Keratinocyte (primary cell): ENCODE measurements around the gene ZNF397. TPM values are rescaled to one million over a fixed set of nuclear protein-coding genes. Genes with fewer than 3 reads are reported as not detected.

Experiments used
- DNase-seq: peaks from one replicate; pipeline ENCODE4 v3.0.0-alpha.2; 2011; ENCODE audit warnings: low read depth, missing footprints, low spot score
- FAIRE-seq: peaks from 2 replicates; lab custom pipeline; 2011; peaks lifted over from hg19 to GRCh38; lab: Jason Lieb, UNC
- H2AFZ ChIP-seq: 2 replicates; pipeline ENCODE4 v1.6.0; 2012; ENCODE audit warnings: low read length, control low read depth, inconsistent platforms; ENCODE audit not compliant: control insufficient read depth
- H3K27ac ChIP-seq: 2 replicates; pipeline ENCODE4 v1.5.1; 2011; ENCODE audit warnings: low read length; ENCODE audit not compliant: control insufficient read depth, insufficient read depth
- H3K27me3 ChIP-seq: 3 replicates; pipeline ENCODE4 v1.6.0; 2011; ENCODE audit warnings: low read length; ENCODE audit not compliant: control insufficient read depth, insufficient read depth; ENCODE audit errors: extremely low read depth
- H3K36me3 ChIP-seq, 2 experiments: 2 replicates in 1 of 2; 3 replicates in 1 of 2; pipeline ENCODE4 v1.5.1; 2011; ENCODE audit warnings: low read length in 2 of 2, mild to moderate bottlenecking in 1 of 2; ENCODE audit not compliant: control insufficient read depth in 2 of 2, insufficient read depth in 2 of 2; ENCODE audit errors: extremely low read depth in 1 of 2
- H3K4me1 ChIP-seq: 3 replicates; pipeline ENCODE4 v1.5.1; 2011; ENCODE audit warnings: low read length; ENCODE audit not compliant: control insufficient read depth, insufficient read depth; ENCODE audit errors: extremely low read depth
- H3K4me2 ChIP-seq: 3 replicates; pipeline ENCODE4 v1.6.0; 2011; ENCODE audit warnings: low read depth, low read length; ENCODE audit not compliant: control insufficient read depth, insufficient read depth; ENCODE audit errors: extremely low read depth
- H3K4me3 ChIP-seq, 3 experiments: fragments of 200-600 bp in 1 of 3; sonication (generic) in 1 of 3; 2 replicates in 2 of 3; 3 replicates in 1 of 3; pipeline ENCODE4 v1.5.1; 2011 to 2016; ENCODE audit warnings: low read length in 3 of 3, mild to moderate bottlenecking in 3 of 3, control low read depth in 2 of 3, inconsistent platforms in 1 of 3, low read depth in 1 of 3, mixed read lengths in 1 of 3, mixed run types in 1 of 3, moderate library complexity in 1 of 3; ENCODE audit not compliant: control insufficient read depth in 2 of 3, insufficient read depth in 2 of 3; ENCODE audit errors: extremely low read depth in 1 of 3
- H3K79me2 ChIP-seq: 2 replicates; pipeline ENCODE4 v1.6.0; 2012; ENCODE audit warnings: low read length; ENCODE audit not compliant: control insufficient read depth, insufficient read depth
- H3K9ac ChIP-seq: 3 replicates; pipeline ENCODE4 v1.6.0; 2011; ENCODE audit warnings: low read length; ENCODE audit not compliant: control insufficient read depth, insufficient read depth; ENCODE audit errors: extremely low read depth
- H3K9me1 ChIP-seq: 3 replicates; pipeline ENCODE4 v1.6.0; 2011; ENCODE audit warnings: low read length; ENCODE audit not compliant: control insufficient read depth, insufficient read depth; ENCODE audit errors: extremely low read depth
- H3K9me3 ChIP-seq: 2 replicates; pipeline ENCODE4 v1.5.1; 2012; ENCODE audit warnings: low read depth, low read length; ENCODE audit not compliant: control insufficient read depth
- H4K20me1 ChIP-seq: 3 replicates; pipeline ENCODE4 v1.6.0; 2011; ENCODE audit warnings: low read length; ENCODE audit not compliant: control insufficient read depth, insufficient read depth; ENCODE audit errors: extremely low read depth
- CTCF ChIP-seq, 3 experiments: IDR thresholded peaks in 1 of 3; conservative IDR thresholded peaks in 1 of 3; optimal IDR thresholded peaks in 1 of 3; 2 replicates in 2 of 3; 3 replicates in 1 of 3; pipeline versions ENCODE3 to v1.5.1; 2011; ENCODE audit warnings: low read length in 3 of 3, mild to moderate bottlenecking in 3 of 3, moderate library complexity in 2 of 3, control low read depth in 1 of 3, inconsistent platforms in 1 of 3; ENCODE audit not compliant: insufficient read depth in 2 of 3; ENCODE audit errors: extremely low read depth in 1 of 3
- EZH2 ChIP-seq: IDR thresholded peaks from one replicate; pipeline ENCODE4 v1.6.1; 2012; ENCODE audit warnings: inconsistent platforms, mild to moderate bottlenecking, low read length, moderate library complexity
- dilution Hi-C: fragments of 300-500 bp; cut with MboI; formaldehyde crosslinking; loops from one replicate; pipeline ENCODE4 v1.7.0; 2020; ENCODE audit warnings: low sequenced_read_pairs; ENCODE audit not compliant: extremely low pct_ligation_motif_present
- polyA plus RNA-seq, 5 experiments: library from polyadenylated mRNA; depleted of rRNA in 3 of 5; stranded (reverse) in 3 of 5; stranded (forward) in 1 of 5; unstranded in 1 of 5; fragments of >200 nt; gene quantifications; 1 replicate in 1 of 5; 2 replicates in 3 of 5; 3 replicates in 1 of 5; pipeline versions ENCODE4 v1.2.1 to v1.2.3, GENCODE V29; 2011 to 2012; ENCODE audit warnings: missing spikeins in 2 of 5, low read depth in 1 of 5, low replicate concordance in 1 of 5

ZNF397 gene
- polyA plus RNA-seq, 1 donor (not counting 4 experiments of a cell fraction or from before 2014, with no cell fraction given): 8.7 TPM

DNA sequence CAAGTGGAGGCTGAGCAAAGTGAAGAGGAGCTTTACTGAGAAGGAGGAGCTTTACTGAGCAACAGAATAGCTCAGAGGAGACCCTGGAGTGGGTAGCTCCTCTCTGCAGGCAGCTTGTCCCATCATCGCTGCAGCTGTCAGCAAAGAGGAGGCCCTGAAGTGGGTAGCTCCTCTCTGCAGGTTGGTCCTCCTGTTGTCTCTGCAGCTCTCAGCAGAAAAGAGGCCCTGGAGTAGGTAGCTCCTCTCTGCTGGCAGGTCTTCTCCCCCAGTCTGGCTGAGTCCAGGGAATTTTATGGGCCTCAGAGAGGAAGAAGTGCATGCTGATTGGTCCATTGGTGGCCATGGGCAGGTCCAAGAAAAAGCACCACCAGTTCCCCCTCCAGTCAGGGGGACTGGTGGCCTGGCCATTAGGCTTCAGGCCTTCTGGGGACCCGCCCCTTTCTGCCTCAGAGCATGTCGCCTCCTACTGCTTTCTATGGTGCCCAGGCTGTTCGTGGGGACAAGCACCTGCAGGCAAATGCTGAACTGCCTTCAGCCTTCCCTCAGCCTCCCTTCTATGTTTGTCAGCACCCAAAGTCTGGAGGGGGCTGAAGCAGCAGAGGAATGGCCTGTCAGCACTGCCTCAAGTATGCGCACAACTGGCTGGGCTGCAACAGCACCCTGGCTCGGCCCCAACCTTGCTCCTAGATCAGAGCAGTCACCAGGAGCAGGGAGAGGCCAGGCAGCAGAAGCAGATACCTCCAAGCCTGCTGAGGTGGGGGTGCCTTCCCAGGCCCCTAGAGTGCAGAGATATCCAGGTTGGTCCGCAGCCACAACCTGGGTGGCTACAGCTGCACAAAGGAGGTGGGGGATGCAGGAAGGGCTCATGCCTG lies 43.3 kb downstream of the ZNF397 start:
- H3K9me1 ChIP-seq: no peaks in the 10 kb centered on the region
- no peak overlapping the region for H2AFZ ChIP-seq
- H3K27me3 ChIP-seq: no peaks in the 10 kb centered on the region
- H3K36me3 ChIP-seq: peaks cover 0 to 4% of the 10 kb centered on the region in 2 experiments
- no peak overlapping the region for H3K27ac ChIP-seq
- no peak overlapping the region for H3K9ac ChIP-seq
- no peak for FAIRE-seq
- H3K4me2 ChIP-seq: no peak overlapping the region
- no peak overlapping the region for H3K4me3 ChIP-seq
- no peak for DNase-seq
- no peaks in the 10 kb centered on the region for H4K20me1 ChIP-seq
- dilution Hi-C loops: no loop called here
- peaks cover 9% of the 10 kb centered on the region for H3K9me3 ChIP-seq
- no peak for TF ChIP-seq CTCF (optimal IDR thresholded peaks at IDR 0.05 in 1 of 3, IDR thresholded peaks at IDR 0.05 in 1 of 3, conservative IDR thresholded peaks at IDR 0.05 in 1 of 3; ENCODE audit: extremely low read depth in 1 of 3, insufficient read depth in 2 of 3, low read length in 3 of 3)
- TF ChIP-seq EZH2: no peak
- H3K79me2 ChIP-seq: peaks cover 41% of the 10 kb centered on the region
- peaks cover 12% of the 10 kb centered on the region for H3K4me1 ChIP-seq

GRCh38 chr18:35284841-35285240 lies 44.0 kb downstream of the ZNF397 start:
- Histone ChIP-seq H2AFZ (no peak overlapping the region), H3K27ac (no peak overlapping the region), H3K36me3 (peaks cover 0 to 4% of the 10 kb centered on the region in 2 experiments), H3K4me1 (peaks cover 13% of the 10 kb centered on the region), H3K9me3 (peaks cover 9% of the 10 kb centered on the region), H3K27me3 (no peaks in the 10 kb centered on the region), H3K4me3 (no peak overlapping the region), H3K9me1 (no peaks in the 10 kb centered on the region), H3K9ac (no peak overlapping the region), H4K20me1 (no peaks in the 10 kb centered on the region), H3K4me2 (no peak overlapping the region), H3K79me2 (peaks cover 47% of the 10 kb centered on the region)
- DNase-seq (no peak), FAIRE-seq (no peak)
- no peak for TF ChIP-seq EZH2
- no peak for TF ChIP-seq CTCF (optimal IDR thresholded peaks at IDR 0.05 in 1 of 3, IDR thresholded peaks at IDR 0.05 in 1 of 3, conservative IDR thresholded peaks at IDR 0.05 in 1 of 3; ENCODE audit: extremely low read depth in 1 of 3, insufficient read depth in 2 of 3, low read length in 3 of 3)
- dilution Hi-C loops: no loop called here
